CD4-positive, alpha-beta T cell treated with Interleukin-1 beta for 1 hour (primary cell): ENCODE measurements around the gene MRGPRX4.
"Not testable (repeated sequence)": the region's sequence is repeated elsewhere in the genome, so short reads cannot be mapped to it uniquely, and the experiment has no call there.

Source experiments
- DNase-seq, 2 donors: peaks; one replicate each; pipeline ENCODE4 v3.0.0-alpha.2; 2020 to 2022

MRGPRX4 gene

DNA sequence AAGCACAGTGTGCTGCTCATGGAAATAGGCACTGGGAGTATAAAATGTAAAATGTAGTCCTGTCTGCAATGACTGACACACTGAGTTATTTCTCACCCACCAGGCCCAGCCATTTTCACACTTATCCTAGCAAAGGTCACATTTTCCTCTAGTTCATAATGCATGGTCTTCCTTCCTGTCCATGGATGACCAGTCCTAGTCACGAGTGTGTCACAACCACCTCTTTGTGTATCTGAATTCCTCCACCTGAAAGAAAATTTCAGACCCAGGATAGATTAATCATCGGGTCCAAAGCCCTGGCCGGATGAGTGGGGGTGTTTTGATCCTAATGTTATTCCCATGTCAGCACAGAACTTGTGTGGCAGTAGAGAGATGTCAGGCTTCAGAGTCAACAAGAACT, at the start of gene MRGPRX4:
TSS of gene MRGPRX4 (plus strand) at position 172 of the 400 bp plus-strand sequence. CDS start 420 bp downstream, outside the sequence.
- no peak for DNase-seq

DNA sequence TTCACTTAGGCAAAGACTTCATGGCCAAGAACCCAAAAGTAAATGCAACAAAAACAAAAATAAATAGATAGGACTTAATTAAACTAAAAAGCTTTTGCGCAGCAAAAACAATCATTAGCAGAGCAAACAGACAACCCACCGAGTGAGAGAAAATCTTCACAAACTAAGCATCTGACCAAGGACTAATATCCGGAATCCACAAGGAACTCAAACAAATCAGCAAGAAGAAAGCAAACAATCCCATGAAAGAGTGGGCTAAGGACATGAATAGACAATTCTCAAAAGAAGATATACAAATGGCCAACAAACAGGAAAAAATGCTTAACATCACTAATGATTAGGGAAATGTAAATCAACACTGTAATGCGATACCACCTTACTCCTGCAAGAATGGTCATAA, 41.5 kb upstream of the MRGPRX4 start:
- not testable (repeated sequence) for DNase-seq

DNA sequence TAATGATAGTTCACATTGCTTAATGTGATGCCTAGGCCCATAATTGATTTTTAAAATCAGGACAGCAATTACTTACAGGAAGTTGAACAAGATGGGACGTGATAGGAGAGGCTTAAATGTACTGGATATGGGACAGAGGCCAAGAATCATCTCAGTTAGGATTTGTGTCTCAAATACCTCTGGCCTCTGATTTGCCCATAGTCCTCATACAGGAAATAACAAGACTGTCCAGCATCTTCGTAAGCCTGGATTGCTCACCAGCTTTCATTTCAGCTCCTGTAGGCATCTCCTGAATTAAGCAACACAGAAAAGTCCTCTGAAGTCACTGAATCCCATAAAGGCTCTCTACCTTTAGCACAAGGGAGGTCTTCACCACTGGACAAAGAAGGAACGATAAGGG, 40.3 kb upstream of the MRGPRX4 start, which contains the start of gene MRGPRX3:
TSS of gene MRGPRX3 (plus strand) at position 231 of the 400 bp plus-strand sequence. CDS start 4,632 bp downstream, outside the sequence.
- no peak for DNase-seq

DNA sequence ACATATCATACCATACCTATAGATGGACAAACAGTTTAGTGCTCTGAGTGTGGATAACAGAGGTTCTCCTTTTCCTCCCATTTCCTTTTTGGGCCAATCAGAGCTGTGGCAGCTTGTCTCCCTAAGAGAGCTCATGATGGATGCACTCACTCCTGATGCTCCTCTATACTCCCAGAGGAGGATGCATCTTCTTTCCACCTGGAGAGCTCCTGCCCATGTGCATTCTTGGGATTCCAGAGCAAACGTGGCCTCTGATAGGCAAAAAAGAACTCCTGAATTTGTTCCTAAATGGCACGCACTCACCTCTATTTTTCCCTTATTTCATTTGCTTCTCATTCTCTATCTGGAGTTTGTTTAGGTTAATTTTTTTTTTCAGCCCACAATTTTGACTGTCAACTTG, 37.3 kb upstream of the MRGPRX4 start:
- no peak for DNase-seq

DNA sequence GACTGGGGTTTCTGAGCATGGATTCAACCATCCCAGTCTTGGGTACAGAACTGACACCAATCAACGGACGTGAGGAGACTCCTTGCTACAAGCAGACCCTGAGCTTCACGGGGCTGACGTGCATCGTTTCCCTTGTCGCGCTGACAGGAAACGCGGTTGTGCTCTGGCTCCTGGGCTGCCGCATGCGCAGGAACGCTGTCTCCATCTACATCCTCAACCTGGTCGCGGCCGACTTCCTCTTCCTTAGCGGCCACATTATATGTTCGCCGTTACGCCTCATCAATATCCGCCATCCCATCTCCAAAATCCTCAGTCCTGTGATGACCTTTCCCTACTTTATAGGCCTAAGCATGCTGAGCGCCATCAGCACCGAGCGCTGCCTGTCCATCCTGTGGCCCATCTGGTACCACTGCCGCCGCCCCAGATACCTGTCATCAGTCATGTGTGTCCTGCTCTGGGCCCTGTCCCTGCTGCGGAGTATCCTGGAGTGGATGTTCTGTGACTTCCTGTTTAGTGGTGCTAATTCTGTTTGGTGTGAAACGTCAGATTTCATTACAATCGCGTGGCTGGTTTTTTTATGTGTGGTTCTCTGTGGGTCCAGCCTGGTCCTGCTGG, 35.3 kb upstream of the MRGPRX4 start:
- DNase-seq: no peak

DNA sequence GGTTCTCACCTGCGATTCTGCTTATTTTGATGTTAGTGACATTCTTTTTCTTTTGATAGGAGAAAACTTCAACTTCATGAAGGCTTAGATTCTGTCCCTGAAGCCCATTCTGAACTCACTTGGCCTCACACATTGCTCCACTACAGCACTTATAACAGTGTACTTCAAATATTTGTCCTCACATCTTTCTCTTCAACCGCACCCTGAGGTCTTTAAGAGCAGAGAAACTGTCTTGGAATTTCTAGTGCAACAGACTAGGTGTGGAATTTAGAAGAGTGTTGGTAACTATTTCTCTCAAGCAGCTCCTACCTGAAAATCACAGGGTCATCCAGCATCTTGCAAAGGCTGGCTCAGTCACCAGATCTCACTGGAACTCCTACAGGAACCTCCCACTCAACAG, 32.5 kb upstream of the MRGPRX4 start:
- DNase-seq: no peak

DNA sequence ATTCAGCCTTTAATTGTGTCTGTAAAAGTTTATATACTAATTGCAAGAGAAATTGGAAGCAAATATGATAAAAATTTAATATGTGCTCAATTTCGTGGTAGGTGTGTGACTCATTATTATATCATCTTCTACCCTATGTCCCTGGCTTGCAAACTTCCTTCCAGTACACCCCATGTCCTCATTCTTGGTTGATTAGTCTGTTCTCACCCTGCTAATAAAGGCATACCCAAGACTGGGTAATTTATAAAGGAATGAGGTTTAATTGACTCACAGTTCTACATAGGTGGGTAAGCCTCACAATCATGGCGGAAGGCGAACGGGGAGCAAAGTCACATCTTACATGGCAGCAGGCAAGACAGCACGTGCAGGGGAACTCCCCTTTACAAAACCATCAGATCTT, 28.4 kb upstream of the MRGPRX4 start:
- DNase-seq: no peak

DNA sequence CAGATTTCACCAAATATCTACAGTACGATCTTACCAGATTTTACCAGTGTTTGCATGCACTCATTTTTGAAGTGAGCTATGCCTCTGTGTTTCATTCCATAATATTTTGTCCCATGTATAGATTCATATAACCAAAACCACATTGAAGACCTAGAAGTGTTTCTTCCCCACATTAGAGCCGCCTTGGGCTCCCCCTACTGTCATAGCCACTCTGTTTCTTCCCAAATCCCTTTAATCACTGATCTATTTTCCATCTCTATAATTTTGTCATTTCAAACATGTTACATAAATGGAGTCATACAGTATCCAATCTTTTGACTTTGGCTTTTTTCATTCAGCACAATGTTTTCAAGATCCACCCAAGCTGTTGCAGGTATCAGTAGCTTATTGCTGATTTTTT, 27.6 kb upstream of the MRGPRX4 start:
- no peak for DNase-seq

DNA sequence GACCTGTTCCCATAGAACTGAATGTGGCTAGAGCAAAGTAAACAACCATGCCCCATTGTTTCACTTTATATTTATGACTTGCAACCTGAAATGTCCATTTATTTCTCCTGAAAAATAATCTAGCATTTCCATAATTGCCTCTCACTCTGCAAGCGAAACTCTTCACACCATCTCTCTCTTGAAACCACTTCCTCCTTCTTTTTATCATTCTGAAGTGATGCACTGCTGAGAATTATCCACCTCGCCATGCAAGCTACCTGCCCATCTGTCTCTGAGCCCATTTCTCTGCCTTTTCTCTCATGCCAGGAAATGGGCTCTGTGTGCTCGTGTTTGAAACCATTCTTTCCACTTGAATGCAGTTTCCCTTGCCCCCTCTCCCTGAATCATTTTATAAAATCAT, 26.8 kb upstream of the MRGPRX4 start:
- no peak for DNase-seq

DNA sequence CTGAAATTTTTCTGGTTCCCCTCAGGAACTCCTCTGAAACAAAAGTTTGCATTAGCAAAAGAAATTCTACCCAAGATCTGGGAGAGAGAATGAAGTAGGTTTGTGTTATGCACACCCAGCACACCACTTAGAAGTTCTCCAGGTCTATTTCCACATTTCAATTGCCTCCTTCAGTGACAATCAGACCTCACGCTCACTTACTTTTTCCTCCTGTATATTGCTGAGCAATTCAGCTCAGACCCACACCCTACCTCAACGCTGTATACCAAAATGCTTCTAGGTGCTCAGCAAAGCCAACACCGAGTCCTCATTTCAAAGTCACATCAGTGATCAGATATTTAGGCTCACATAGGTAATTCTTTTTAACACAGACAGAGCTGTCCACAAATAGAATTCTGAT, 21.1 kb upstream of the MRGPRX4 start:
- DNase-seq: no peak

DNA sequence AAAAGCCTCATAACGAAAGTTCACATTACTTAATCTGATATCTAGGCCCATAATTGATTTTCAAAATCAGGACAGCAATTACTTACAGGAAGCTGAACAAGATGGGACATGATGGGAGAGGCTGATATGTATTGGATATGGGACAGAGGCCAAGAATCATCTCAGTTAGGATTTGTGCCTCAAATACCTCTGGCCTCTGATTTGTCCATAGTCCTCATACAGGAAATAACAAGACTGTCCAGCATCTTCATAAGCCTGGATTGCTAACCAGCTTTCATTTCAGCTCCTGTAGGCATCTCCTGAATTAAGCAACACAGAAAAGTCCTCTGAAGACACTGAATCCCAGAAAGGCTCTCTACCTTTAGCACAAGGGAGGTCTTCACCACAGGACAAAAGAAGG, 4.3 kb upstream of the MRGPRX4 start:
- no peak for DNase-seq

DNA sequence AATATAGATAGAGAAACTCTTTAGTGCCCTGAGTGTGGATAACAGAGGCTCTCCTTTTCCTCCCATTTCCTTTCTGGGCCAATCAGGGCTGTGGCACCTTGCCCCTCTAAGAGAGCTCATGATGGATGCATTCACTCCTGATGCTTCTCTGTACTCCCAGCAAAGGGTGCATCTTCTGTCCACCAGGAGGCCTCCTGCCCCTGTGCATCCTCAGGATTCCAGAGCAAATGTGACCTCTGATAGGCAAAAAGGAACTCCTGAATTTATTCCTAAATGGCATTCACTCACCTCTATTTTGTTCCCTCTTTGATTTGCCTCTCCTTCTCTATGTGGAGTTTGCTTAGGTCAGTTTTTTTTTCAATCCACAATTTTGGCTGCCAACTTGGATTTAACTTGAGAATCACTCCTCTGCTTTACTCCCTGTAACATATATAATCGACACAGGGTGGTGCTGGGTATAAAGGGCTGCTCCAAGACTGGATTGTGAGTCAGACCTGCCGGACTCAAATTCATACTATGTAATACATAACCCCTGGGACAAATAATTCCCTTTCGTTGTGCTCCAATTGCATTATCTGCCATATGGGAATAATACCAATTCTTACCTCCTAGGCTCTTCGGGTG, 1.1 kb upstream of the MRGPRX4 start:
- no peak for DNase-seq

DNA sequence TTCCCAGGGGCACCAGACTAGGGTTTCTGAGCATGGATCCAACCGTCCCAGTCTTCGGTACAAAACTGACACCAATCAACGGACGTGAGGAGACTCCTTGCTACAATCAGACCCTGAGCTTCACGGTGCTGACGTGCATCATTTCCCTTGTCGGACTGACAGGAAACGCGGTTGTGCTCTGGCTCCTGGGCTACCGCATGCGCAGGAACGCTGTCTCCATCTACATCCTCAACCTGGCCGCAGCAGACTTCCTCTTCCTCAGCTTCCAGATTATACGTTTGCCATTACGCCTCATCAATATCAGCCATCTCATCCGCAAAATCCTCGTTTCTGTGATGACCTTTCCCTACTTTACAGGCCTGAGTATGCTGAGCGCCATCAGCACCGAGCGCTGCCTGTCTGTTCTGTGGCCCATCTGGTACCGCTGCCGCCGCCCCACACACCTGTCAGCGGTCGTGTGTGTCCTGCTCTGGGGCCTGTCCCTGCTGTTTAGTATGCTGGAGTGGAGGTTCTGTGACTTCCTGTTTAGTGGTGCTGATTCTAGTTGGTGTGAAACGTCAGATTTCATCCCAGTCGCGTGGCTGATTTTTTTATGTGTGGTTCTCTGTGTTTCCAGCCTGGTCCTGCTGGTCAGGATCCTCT, 709 bp downstream of the MRGPRX4 start:
- no peak for DNase-seq

DNA sequence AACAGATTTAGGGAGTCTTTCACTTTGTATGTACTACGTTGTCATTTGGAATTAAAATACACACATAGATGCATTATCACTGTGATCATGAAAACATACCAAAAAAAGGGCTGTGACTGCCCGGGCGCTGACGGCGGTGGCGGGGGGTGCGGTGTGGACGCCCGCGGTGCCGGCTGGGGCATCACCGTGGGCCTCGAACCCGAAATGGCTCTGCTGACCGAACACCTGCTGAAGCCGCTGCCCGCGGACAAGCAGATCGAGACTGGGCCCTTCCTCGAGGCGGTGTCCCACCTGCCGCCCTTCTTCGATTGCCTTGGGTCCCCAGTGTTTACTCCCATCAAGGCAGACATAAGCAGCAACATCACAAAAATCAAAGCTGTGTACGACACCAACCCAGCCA, 16.2 kb downstream of the MRGPRX4 start:
- no peak for DNase-seq

DNA sequence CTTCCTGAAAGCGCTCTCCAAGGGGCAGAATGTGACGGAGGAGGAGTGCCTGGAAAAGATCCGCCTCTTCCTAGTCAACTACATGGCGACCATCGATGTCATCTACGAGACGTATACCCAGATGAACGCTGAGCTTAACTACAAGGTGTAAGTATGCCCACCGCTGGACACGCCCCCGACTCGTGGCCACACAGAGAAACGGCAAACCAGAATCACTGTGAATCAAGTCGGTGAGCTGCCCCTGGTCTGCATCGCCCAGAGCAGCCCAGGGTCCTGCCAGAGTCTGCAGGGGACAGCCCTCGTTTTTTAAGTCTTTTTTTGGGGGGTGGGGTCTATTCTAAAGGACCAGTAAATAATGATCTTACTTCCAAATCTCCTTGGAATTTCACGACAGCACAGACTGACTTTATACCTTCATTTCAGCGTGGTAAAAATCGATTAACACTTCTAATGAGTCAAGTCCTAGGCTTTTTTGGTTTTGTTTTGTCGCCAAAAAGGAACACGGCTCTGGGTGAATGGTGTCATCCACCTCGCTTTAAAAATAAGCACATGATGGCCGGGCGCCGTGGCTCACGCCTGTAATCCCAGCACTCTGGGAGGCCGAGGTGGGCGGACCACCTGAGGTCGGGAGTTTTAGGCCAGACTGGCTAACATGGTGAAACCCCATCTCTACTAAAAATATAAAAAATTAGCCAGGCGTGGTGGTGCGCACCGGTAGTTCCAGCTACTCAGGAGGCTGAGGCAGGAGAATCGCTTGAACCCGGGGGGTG, 17.0 kb downstream of the MRGPRX4 start:
- not testable (repeated sequence) for DNase-seq

DNA sequence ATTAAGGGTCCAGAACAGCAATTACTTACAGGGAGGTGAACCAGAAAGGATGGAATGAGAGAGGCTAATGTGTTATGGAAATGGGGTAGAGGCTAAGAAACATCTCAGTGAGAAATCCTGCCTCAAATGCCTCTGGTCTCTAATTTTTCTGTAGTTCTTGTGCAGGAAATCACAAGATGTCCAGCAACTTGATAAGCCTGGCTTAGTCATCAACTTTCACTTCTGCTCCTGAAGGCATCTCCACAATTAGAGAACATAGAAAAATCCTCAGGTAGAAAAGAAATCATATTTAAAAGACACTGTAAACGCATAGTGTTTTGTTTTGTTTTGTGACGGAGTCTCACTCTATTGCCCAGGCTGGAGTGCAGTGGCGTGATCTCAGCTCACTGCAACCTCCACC, 18.7 kb downstream of the MRGPRX4 start:
- DNase-seq: no peak

DNA sequence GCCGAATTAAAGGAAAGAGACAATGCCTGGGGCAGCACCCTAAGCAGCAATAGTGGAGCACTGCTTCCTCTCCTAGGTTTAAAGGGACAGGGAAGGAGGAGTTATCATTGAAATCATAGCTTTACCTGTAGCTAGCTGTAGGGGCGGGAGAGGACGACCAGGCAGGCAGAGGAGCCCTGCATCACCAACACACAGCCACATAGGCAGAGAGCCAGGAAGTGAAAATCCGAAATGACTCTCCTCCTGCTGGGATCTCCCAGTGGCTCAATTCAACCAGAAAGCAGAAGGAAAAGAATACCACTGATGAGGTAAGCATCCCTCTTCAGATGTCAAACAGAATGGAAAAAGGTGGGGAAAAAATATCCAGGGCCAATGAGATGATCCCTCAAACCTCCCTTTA, 20.4 kb downstream of the MRGPRX4 start:
- no peak for DNase-seq

DNA sequence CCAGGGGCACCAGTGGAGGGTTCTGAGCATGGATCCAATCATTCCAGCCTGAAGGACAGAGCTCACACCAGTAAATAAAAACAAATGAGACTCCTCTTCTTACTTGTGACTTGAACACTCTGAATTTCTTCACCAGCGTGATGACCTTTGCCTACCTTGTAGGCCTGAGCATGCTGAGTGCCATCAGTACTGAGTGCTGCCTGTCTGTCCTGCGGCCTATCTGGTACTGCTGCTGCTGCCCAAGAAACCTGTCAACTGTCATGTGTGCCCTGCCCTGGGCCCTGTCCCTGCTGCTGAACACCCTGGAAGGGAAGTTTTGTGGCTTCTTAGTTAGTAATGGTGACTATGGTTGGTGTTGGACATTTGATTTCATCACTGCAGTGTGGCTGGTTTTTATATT, 23.9 kb downstream of the MRGPRX4 start:
- no peak for DNase-seq

DNA sequence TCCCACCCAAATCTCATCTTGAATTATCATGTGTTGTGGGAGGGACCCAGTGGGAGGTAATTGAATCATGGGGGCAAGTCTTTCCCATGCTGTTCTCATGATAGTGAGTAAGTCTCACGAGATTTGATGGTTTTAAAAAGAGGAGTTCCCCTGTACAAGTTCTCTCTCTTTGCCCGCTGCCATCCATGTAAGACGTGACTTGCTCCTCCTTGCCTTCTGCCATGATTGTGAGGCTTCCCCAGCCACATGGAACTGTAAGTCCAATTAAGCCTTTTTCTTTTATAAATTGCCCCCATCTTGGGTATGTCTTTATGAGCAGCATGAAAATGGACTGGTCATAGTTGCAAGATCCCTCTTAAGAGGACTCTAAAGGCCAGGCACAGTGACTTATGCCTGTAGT, 25.1 kb downstream of the MRGPRX4 start:
- not testable (repeated sequence) for DNase-seq

DNA sequence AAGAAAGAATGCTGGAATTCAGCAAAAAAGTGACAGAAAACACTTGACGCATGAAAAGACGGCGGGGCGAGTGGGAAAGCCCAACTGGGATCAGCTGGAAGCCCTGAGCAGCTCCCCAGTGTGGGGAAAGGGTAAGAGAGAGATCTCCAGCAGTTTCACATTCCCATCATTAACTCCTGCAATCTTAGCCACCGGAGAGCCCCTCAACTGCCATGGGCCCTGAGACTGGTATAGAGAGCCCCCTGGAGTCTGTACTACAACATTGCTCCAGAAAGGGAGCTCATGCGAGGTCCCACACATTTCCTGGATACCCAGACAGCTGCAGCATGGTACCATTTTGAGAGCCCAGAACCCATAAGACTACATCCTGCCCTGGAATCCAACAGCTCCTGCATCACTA, 31.1 kb downstream of the MRGPRX4 start:
- DNase-seq: no peak

DNA sequence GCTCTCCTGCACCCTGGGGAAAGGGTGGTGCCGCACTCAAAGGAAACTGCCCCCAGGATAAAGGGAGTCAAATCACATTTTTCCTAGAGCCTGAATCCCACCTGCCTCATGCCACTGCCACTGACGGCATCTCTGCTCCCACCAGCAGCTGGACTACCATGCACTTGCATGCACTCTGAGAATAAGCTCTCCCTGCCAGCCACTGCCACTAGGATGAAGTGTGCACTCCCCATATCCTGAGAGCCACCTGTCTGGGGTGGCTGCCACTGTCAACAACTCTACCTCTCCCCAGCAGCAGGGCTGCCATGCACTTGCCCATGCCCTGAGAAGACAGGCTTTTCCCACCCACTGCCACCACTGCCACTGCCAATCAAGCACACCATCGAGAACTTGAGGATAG, 31.6 kb downstream of the MRGPRX4 start:
- no peak for DNase-seq

DNA sequence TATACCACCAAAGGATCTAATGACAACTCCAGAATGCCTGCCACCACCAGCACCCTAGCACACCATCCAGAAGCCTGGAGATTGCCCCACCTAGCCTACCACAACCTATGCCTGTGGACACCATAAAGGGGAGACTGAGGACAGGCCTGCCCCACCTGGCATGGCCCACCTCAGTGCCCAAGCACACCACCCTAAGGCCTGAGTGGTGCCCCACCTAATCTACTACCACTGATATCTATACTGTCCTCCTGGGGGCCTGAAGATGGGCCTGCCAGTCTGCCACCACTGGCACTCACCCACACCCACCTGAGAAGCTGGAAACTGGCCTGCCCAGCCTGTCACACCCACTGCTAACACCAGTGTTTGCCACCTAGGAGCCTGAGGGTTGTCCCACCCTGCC, 32.1 kb downstream of the MRGPRX4 start:
- DNase-seq: no peak

DNA sequence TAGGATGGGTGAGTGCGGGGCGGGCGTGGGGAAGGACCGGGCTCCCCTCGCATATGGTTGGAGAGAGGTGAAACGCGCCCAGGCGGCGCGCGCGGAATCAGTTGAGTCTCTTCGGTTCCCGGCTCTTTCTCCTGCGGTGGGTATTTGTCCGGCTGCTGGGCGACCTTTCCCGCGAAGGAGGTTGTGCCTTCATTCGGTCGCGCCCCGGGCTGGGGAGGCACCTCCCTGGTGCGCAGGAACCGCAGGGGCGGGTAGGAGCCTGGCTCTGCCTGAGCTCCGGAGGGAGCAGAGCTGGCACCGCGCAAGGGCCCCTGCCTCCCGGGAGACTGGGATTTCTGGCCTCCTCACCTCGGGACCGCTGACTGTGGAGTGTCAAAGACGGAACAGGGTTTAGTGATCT, 36.4 kb downstream of the MRGPRX4 start:
- DNase-seq: no peak
